HepG2 (cell line): ENCODE results near the gene MPST. TPM values are rescaled to one million over a fixed set of nuclear protein-coding genes. Genes with fewer than 3 reads are reported as not detected.

Source experiments
- ARID2 ChIP-seq: sonication (generic); formaldehyde crosslinking; IDR thresholded peaks from 2 replicates; pipeline ENCODE4 v1.8.1; 2022; ENCODE audit warnings: mild to moderate bottlenecking, missing genetic modification reagents, borderline replicate concordance
- CHCHD3 ChIP-seq: sonication (generic); formaldehyde crosslinking; IDR thresholded peaks from 2 replicates; pipeline ENCODE4 v1.8.0; 2022; ENCODE audit warnings: mild to moderate bottlenecking, missing genetic modification reagents, moderate library complexity
- FOXK1 ChIP-seq: sonication (generic); formaldehyde crosslinking; IDR thresholded peaks from 2 replicates; pipeline ENCODE4 v1.4.0; 2020; ENCODE audit warnings: low read depth, missing genetic modification reagents, borderline replicate concordance
- HDAC6 ChIP-seq: fragments of 200-600 bp; sonication (generic); IDR thresholded peaks from 2 replicates; pipeline ENCODE4 v1.7.0; 2017; ENCODE audit warnings: mild to moderate bottlenecking, antibody characterized with exemption, low read length, low read depth
- HNRNPH1 ChIP-seq: fragments of 200-400 bp; formaldehyde crosslinking; optimal IDR thresholded peaks from 2 replicates; pipeline ENCODE3; 2017; ENCODE audit warnings: mild to moderate bottlenecking, low read depth, low read length
- HOXD1 ChIP-seq: sonication (generic); formaldehyde crosslinking; IDR thresholded peaks from 2 replicates; pipeline ENCODE4 v1.5.0; 2020; ENCODE audit warnings: missing genetic modification reagents
- ISX ChIP-seq: sonication (generic); formaldehyde crosslinking; conservative IDR thresholded peaks from 2 replicates; pipeline ENCODE4 v1.5.0; 2020; ENCODE audit warnings: missing genetic modification reagents
- MEF2D ChIP-seq: sonication (generic); formaldehyde crosslinking; IDR thresholded peaks from 2 replicates; pipeline ENCODE4 v1.5.1; 2020; ENCODE audit warnings: mild to moderate bottlenecking, missing genetic modification reagents
- RFXAP ChIP-seq: sonication (generic); formaldehyde crosslinking; IDR thresholded peaks from 2 replicates; pipeline ENCODE4 v1.4.0; 2020; ENCODE audit warnings: missing genetic modification reagents, borderline replicate concordance
- SNAI1 ChIP-seq: sonication (generic); formaldehyde crosslinking; IDR thresholded peaks from 2 replicates; pipeline ENCODE4 v1.5.0; 2020; ENCODE audit warnings: mild to moderate bottlenecking, missing genetic modification reagents, borderline replicate concordance
- SNAPC2 ChIP-seq: sonication (generic); formaldehyde crosslinking; IDR thresholded peaks from 2 replicates; pipeline ENCODE4 v1.8.1; 2022; ENCODE audit warnings: mild to moderate bottlenecking, missing genetic modification reagents
- U2AF1 ChIP-seq: fragments of 200-400 bp; formaldehyde crosslinking; optimal IDR thresholded peaks from 2 replicates; pipeline ENCODE3; 2017; ENCODE audit warnings: mild to moderate bottlenecking, low read depth, low read length
- ZBTB20 ChIP-seq: sonication (generic); formaldehyde crosslinking; IDR thresholded peaks from 2 replicates; pipeline ENCODE4 v1.8.1; 2023; ENCODE audit warnings: missing genetic modification reagents, low read depth, mild to moderate bottlenecking, borderline replicate concordance
- ZFP36L1 ChIP-seq: sonication (generic); formaldehyde crosslinking; IDR thresholded peaks from 2 replicates; pipeline ENCODE4 v1.8.0; 2022; ENCODE audit warnings: mild to moderate bottlenecking, missing genetic modification reagents, moderate library complexity
- ZNF260 ChIP-seq: sonication (generic); formaldehyde crosslinking; IDR thresholded peaks from 2 replicates; pipeline ENCODE4 v1.4.0; 2020; ENCODE audit warnings: missing genetic modification reagents, low read depth, mild to moderate bottlenecking, borderline replicate concordance
- ZNF354B ChIP-seq: sonication (generic); formaldehyde crosslinking; IDR thresholded peaks from 2 replicates; pipeline ENCODE4 v1.8.0; 2022; ENCODE audit warnings: mild to moderate bottlenecking, missing genetic modification reagents
- ZNF383 ChIP-seq: sonication (generic); formaldehyde crosslinking; IDR thresholded peaks from 2 replicates; pipeline ENCODE4 v1.4.0; 2020; ENCODE audit warnings: missing genetic modification reagents, mild to moderate bottlenecking, borderline replicate concordance
- ZNF501 ChIP-seq: sonication (generic); formaldehyde crosslinking; IDR thresholded peaks from 2 replicates; pipeline ENCODE4 v1.5.1; 2020; ENCODE audit warnings: mild to moderate bottlenecking, moderate library complexity, missing genetic modification reagents
- ZNF510 ChIP-seq: sonication (generic); formaldehyde crosslinking; IDR thresholded peaks from 2 replicates; pipeline ENCODE4 v1.4.0; 2020; ENCODE audit warnings: low read depth, mild to moderate bottlenecking, missing genetic modification reagents
- ZNF558 ChIP-seq: sonication (generic); formaldehyde crosslinking; IDR thresholded peaks from 2 replicates; pipeline ENCODE4 v1.9.0; 2022; ENCODE audit warnings: mild to moderate bottlenecking, missing genetic modification reagents, borderline replicate concordance
- ZNF619 ChIP-seq: sonication (generic); formaldehyde crosslinking; IDR thresholded peaks from 2 replicates; pipeline ENCODE4 v1.4.0; 2020; ENCODE audit warnings: mild to moderate bottlenecking, missing genetic modification reagents
- ZNF713 ChIP-seq: sonication (generic); formaldehyde crosslinking; IDR thresholded peaks from 2 replicates; pipeline ENCODE4 v1.4.0; 2020; ENCODE audit warnings: mild to moderate bottlenecking, missing genetic modification reagents
- ZNF773 ChIP-seq: sonication (generic); formaldehyde crosslinking; IDR thresholded peaks from 2 replicates; pipeline ENCODE4 v1.4.0; 2020; ENCODE audit warnings: missing genetic modification reagents, borderline replicate concordance
- polyA plus RNA-seq, 8 experiments: library from polyadenylated mRNA; depleted of rRNA in 3 of 8; stranded (reverse) in 7 of 8; unstranded in 1 of 8; fragments of >200 nt; fragmentation: Illumina TruSeq in 4 of 8; extraction: Trizol in 4 of 8; gene quantifications; 2 replicates each; pipeline versions ENCODE4 v1.2.1 to v1.2.3, GENCODE V29; 2011 to 2016; ENCODE audit warnings: low read depth in 4 of 8, missing spikeins in 1 of 8, mixed read lengths in 1 of 8; ENCODE audit not compliant: insufficient read depth in 1 of 8
- total RNA-seq, 5 experiments: library from RNA; depleted of rRNA; stranded (reverse); fragments of >200 nt; fragmentation: Illumina TruSeq; extraction: Trizol; gene quantifications; 2 replicates each; pipeline ENCODE4 v1.2.3, GENCODE V29; 2016; ENCODE audit warnings: low read depth in 1 of 5
- TF ChIP-seq, protein P1 (sequence below): sonication (generic); formaldehyde crosslinking; IDR thresholded peaks from 2 replicates; pipeline ENCODE4 v1.5.1; 2020; ENCODE audit warnings: missing genetic modification reagents, mild to moderate bottlenecking, borderline replicate concordance
- TF ChIP-seq, protein P2 (sequence below): IDR thresholded peaks from 2 replicates; pipeline ENCODE4 v1.4.0; 2020; ENCODE audit warnings: mild to moderate bottlenecking, missing genetic modification reagents

MPST gene
- total and polyA plus RNA-seq, 2 of the 13 experiments (the other 11 are each of a cell fraction or from before 2014, with no cell fraction given) = 133 to 141 TPM

DNA sequence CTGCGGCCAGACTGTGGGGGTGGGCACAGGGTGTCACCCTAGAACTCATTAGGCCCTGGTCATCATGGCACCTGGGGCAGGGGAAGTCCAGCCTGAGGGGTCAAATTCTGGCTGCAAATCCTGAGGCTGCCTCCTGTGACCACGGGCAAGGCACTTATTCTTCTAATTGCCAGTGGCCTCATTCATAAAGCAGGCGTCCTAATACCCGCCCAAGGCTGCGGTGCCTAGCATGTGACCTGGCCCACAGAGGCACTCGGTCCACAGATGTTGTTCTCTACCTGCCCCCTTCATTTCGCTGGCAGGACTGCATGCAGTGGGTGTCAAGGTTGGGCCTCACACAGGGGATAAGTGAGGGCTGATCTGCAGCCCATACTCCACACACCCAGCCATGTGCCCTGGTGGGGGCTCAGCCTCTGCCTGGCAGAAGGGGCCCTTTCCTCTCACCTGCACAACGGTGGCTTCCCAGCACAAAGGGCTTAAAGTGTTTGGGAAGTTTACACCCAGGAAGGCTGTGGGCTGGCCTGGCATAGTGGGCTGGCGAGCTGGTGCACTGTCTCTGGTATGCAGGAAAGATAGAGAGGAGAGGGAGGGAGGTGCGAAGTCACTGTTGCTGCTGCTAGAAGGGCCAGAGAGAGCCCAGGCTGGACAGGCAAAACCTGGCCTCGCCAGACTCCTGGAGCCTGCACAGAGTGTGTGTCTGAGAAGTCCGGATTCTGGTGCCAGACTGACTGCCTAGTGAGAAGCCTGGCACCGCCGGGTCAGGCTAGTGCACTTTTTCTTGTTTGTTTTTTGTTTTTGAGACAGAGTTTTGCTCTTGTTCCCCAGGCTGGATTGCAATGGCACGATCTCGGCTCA, 3.2 kb downstream of the MPST start (continued):
- TF ChIP-seq FOXK1 (CRISPR knock-in tag) (no peak), ISX (CRISPR knock-in tag) (no peak), ARID2 (no peak), SNAPC2 (CRISPR knock-in tag) (no peak), RFXAP (CRISPR knock-in tag) (no peak), ZNF501 (CRISPR knock-in tag) (no peak), HDAC6 (no peak), MEF2D (CRISPR knock-in tag) (no peak), ZNF619 (CRISPR knock-in tag) (no peak), ZNF558 (CRISPR knock-in tag) (no peak), SNAI1 (CRISPR knock-in tag) (no peak), ZBTB20 (CRISPR knock-in tag) (no peak), HOXD1 (CRISPR knock-in tag) (no peak), HNRNPH1 (no peak), ZNF354B (CRISPR knock-in tag) (no peak), ZNF383 (no peak), ZNF713 (CRISPR knock-in tag) (no peak), CHCHD3 (CRISPR knock-in tag) (no peak), ZNF510 (no peak), U2AF1 (no peak), ZNF260 (CRISPR knock-in tag) (no peak), ZNF773 (CRISPR knock-in tag) (no peak), ZFP36L1 (CRISPR knock-in tag) (no peak)
- TF ChIP-seq, protein P1, sequence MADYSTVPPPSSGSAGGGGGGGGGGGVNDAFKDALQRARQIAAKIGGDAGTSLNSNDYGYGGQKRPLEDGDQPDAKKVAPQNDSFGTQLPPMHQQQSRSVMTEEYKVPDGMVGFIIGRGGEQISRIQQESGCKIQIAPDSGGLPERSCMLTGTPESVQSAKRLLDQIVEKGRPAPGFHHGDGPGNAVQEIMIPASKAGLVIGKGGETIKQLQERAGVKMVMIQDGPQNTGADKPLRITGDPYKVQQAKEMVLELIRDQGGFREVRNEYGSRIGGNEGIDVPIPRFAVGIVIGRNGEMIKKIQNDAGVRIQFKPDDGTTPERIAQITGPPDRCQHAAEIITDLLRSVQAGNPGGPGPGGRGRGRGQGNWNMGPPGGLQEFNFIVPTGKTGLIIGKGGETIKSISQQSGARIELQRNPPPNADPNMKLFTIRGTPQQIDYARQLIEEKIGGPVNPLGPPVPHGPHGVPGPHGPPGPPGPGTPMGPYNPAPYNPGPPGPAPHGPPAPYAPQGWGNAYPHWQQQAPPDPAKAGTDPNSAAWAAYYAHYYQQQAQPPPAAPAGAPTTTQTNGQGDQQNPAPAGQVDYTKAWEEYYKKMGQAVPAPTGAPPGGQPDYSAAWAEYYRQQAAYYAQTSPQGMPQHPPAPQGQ (CRISPR knock-in tag) = no peak
- TF ChIP-seq, protein P2, sequence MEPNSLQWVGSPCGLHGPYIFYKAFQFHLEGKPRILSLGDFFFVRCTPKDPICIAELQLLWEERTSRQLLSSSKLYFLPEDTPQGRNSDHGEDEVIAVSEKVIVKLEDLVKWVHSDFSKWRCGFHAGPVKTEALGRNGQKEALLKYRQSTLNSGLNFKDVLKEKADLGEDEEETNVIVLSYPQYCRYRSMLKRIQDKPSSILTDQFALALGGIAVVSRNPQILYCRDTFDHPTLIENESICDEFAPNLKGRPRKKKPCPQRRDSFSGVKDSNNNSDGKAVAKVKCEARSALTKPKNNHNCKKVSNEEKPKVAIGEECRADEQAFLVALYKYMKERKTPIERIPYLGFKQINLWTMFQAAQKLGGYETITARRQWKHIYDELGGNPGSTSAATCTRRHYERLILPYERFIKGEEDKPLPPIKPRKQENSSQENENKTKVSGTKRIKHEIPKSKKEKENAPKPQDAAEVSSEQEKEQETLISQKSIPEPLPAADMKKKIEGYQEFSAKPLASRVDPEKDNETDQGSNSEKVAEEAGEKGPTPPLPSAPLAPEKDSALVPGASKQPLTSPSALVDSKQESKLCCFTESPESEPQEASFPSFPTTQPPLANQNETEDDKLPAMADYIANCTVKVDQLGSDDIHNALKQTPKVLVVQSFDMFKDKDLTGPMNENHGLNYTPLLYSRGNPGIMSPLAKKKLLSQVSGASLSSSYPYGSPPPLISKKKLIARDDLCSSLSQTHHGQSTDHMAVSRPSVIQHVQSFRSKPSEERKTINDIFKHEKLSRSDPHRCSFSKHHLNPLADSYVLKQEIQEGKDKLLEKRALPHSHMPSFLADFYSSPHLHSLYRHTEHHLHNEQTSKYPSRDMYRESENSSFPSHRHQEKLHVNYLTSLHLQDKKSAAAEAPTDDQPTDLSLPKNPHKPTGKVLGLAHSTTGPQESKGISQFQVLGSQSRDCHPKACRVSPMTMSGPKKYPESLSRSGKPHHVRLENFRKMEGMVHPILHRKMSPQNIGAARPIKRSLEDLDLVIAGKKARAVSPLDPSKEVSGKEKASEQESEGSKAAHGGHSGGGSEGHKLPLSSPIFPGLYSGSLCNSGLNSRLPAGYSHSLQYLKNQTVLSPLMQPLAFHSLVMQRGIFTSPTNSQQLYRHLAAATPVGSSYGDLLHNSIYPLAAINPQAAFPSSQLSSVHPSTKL = no peak
